ENCODE measurements around the gene GPR176. TPM values are rescaled to one million over a fixed set of nuclear protein-coding genes. Genes with fewer than 3 reads are reported as not detected.

The GPR176 gene
- total and polyA plus RNA-seq, 8 donors: 0.16 to 6.8 (median 0.81) TPM

DNA sequence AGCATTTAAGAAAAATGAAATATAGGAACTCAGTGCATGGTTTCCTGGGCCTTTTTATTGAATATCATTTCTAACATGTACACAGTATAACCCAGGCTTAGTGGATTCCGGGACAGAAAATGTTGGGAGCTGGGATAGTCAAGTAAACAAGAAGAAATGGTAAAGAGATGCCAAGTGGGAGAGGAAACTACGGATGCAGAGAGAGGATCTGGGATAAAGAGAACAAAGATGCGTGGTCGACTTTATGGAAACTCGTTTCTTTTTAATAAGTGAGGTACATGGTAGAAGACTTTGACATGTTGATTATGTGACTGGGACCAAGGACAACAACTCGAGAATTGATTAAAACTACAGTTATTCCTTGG lies 1.2 kb upstream of the GPR176 start:
- WGBS, 2 donors: 62 to 64% methylated on average over 6 of the region's 6 CpGs
- Histone ChIP-seq H3K9me3 (no peaks in the 10 kb centered on the region), H3K4me1 (peaks cover 6 to 9% (median 8%) of the 10 kb centered on the region in 3 donors), H3K4me3 (peak overlapping the region; percentile 32 to 65 (median 59)), H3K27ac (peak overlapping the region in 3 of 4 donors; percentile 11 to 59 (median 38)), H3K27me3 (peaks cover 0 to 6% (median 0%) of the 10 kb centered on the region in 4 donors), H3K36me3 (no peaks in the 10 kb centered on the region)
- FAIRE-seq: no peak
- no peak for ATAC-seq
- TF ChIP-seq, protein P1, sequence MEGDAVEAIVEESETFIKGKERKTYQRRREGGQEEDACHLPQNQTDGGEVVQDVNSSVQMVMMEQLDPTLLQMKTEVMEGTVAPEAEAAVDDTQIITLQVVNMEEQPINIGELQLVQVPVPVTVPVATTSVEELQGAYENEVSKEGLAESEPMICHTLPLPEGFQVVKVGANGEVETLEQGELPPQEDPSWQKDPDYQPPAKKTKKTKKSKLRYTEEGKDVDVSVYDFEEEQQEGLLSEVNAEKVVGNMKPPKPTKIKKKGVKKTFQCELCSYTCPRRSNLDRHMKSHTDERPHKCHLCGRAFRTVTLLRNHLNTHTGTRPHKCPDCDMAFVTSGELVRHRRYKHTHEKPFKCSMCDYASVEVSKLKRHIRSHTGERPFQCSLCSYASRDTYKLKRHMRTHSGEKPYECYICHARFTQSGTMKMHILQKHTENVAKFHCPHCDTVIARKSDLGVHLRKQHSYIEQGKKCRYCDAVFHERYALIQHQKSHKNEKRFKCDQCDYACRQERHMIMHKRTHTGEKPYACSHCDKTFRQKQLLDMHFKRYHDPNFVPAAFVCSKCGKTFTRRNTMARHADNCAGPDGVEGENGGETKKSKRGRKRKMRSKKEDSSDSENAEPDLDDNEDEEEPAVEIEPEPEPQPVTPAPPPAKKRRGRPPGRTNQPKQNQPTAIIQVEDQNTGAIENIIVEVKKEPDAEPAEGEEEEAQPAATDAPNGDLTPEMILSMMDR (IDR thresholded peaks at IDR 0.05): no peak
- no peak for DNase-seq
- intact Hi-C loops (cut with DNase I): no loop called here

- H3K36me3 ChIP-seq: no peaks in the 10 kb centered on the region
- intact Hi-C loops (cut with DNase I): no loop called here
- H3K4me3 ChIP-seq: peak overlapping the region; percentile 32 to 65 (median 59)
- H3K27ac ChIP-seq: peak overlapping the region in 3 of 4 donors; percentile 11 to 59 (median 38)
- WGBS, 2 donors: 1% methylated on average over 64 to 70 of the region's 70 CpGs
- peaks cover 6 to 9% (median 8%) of the 10 kb centered on the region in 3 donors for H3K4me1 ChIP-seq
- FAIRE-seq (no peak), DNase-seq (peak; percentile 62 to 89 (median 77)), ATAC-seq (peak; percentile 93 to 98 (median 96))
- TF ChIP-seq, protein P1 (IDR thresholded peaks at IDR 0.05): no peak
- peaks cover 0 to 6% (median 0%) of the 10 kb centered on the region in 4 donors for H3K27me3 ChIP-seq
- H3K9me3 ChIP-seq: no peaks in the 10 kb centered on the region
These were observed 626 bp upstream of the GPR176 start for GRCh38 chr15:39920510-39921273.

DNA sequence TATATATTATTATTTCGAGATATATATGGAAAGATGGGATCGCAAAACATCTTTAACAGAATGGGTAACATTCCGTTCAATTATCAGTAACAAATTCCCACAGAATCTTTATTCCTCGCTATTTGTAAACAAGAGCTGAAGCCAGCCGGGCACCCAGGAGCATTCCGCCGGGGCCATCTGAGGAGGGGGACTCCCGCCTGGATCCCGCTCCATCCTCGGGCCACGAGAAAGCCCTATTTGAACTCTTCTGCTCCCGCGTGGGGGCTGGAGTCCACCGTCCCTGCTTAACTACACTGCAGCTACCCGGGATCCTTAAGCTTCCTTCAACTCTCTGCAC lies 687 bp downstream of the GPR176 start:
- Histone ChIP-seq H3K4me1 (peaks cover 6 to 9% (median 8%) of the 10 kb centered on the region in 3 donors), H3K4me3 (peak overlapping the region; percentile 32 to 65 (median 59)), H3K27me3 (peaks cover 0 to 6% (median 0%) of the 10 kb centered on the region in 4 donors), H3K27ac (no peak overlapping the region), H3K36me3 (no peaks in the 10 kb centered on the region), H3K9me3 (no peaks in the 10 kb centered on the region)
- FAIRE-seq (no peak), ATAC-seq (peak in 1 of 4 donors; percentile 11), DNase-seq (no peak)
- TF ChIP-seq, protein P1 (IDR thresholded peaks at IDR 0.05): no peak
- intact Hi-C loops (cut with DNase I): no loop called here
- 6 to 7% methylated on average over 15 of the region's 15 CpGs for WGBS, 2 donors

GRCh38 chr15:39918688-39919385 lies 1.2 kb downstream of the GPR176 start:
- TF ChIP-seq, protein P1 (IDR thresholded peaks at IDR 0.05): no peak
- peaks cover 6 to 9% (median 8%) of the 10 kb centered on the region in 3 donors for H3K4me1 ChIP-seq
- H3K4me3 ChIP-seq: peak overlapping the region in 2 of 4 donors; percentile 61 to 65
- WGBS, 2 donors: 32 to 36% methylated on average over 13 of the region's 13 CpGs
- FAIRE-seq: no peak
- H3K36me3 ChIP-seq: no peaks in the 10 kb centered on the region
- ATAC-seq: no peak
- H3K27ac ChIP-seq: no peak overlapping the region
- no peak for DNase-seq
- intact Hi-C loops (cut with DNase I): no loop called here
- no peaks in the 10 kb centered on the region for H3K9me3 ChIP-seq
- peaks cover 0 to 6% (median 0%) of the 10 kb centered on the region in 4 donors for H3K27me3 ChIP-seq
